HCT116 (cell line): ENCODE results near the gene ANKRD2. TPM values are rescaled to one million over a fixed set of nuclear protein-coding genes. Genes with fewer than 3 reads are reported as not detected.

Source experiments
- ATAC-seq: fragments of 200-7000 bp; cut with Tn5 transposase; 2 replicates; pipeline ENCODE4 v1.9.1; 2020; ENCODE audit warnings: mild to moderate bottlenecking, moderate library complexity
- BruUV-seq: library from RNA; stranded (reverse); fragments of 400-500 nt; replicated peaks from 2 replicates; lab custom pipeline; 2021; lab: Mats Ljungman, UMichigan
- CTCF ChIA-PET: fragments of 300-600 bp; sonication (Branson Sonifier 250); formaldehyde crosslinking; loops from one replicate; lab custom pipeline; 2021; ENCODE audit warnings: antibody characterized with exemption; lab: Charles Lee
- POLR2A ChIA-PET: fragments of 300-600, 350-600 bp; sonication (Branson Sonifier 250); formaldehyde crosslinking; loops from one replicate; lab custom pipeline; 2021; ENCODE audit warnings: antibody characterized with exemption; lab: Charles Lee
- RAD21 ChIA-PET, 2 experiments: fragments of 300-600 bp; sonication (Branson Sonifier 250); formaldehyde crosslinking; loops; one replicate each; lab custom pipeline; 2023; ENCODE audit warnings: low total read pairs in 2 of 2; ENCODE audit not compliant: uncharacterized antibody in 2 of 2, unreplicated experiment in 2 of 2, low non-redundant PET in 1 of 2; lab: Charles Lee
- DNase-seq: peaks from one replicate; pipeline ENCODE4 v3.0.0-alpha.2; 2010; ENCODE audit warnings: low read depth, low spot score
- H2AFZ ChIP-seq: fragments of 200-600 bp; shearing (Covaris generic), sonication (generic); 2 replicates; pipeline ENCODE4 v1.6.1; 2017; ENCODE audit warnings: low read depth, mixed run types, mixed read lengths, antibody characterized with exemption, low read length; ENCODE audit not compliant: poor library complexity, severe bottlenecking
- H3K27ac ChIP-seq: 2 replicates; pipeline ENCODE4 v1.5.1; 2012; ENCODE audit warnings: low read depth, low read length
- H3K27me3 ChIP-seq: fragments of 200-600 bp; sonication (generic); 2 replicates; pipeline ENCODE4 v1.6.1; 2016; ENCODE audit warnings: mixed run types, low read length, mixed read lengths; ENCODE audit not compliant: insufficient read depth
- H3K36me3 ChIP-seq, 2 experiments: fragments of 200-500 bp in 1 of 2; fragments of 200-600 bp in 1 of 2; sonication (Bioruptor generic) in 1 of 2; sonication (generic) in 1 of 2; 2 replicates each; pipeline versions ENCODE4 v1.5.1 to v1.6.1; 2014 to 2016; ENCODE audit warnings: low read length in 2 of 2, inconsistent platforms in 1 of 2, mixed read lengths in 1 of 2, mixed run types in 1 of 2; ENCODE audit not compliant: insufficient read depth in 2 of 2, control insufficient read depth in 1 of 2
- H3K4me1 ChIP-seq, 2 experiments: fragments of 200-600 bp in 1 of 2; sonication (generic) in 1 of 2; 2 replicates each; pipeline versions ENCODE4 v1.5.1 to v1.6.1; 2012 to 2017; ENCODE audit warnings: low read length in 2 of 2, inconsistent platforms in 1 of 2, mild to moderate bottlenecking in 1 of 2, mixed read lengths in 1 of 2, mixed run types in 1 of 2, moderate library complexity in 1 of 2; ENCODE audit not compliant: insufficient read depth in 2 of 2, control insufficient read depth in 1 of 2
- H3K4me2 ChIP-seq: fragments of 200-600 bp; sonication (generic); 2 replicates; pipeline ENCODE4 v1.6.1; 2017; ENCODE audit warnings: mixed run types, low read length, mixed read lengths
- H3K4me3 ChIP-seq, 2 experiments: fragments of 200-600 bp in 1 of 2; sonication (generic) in 1 of 2; replicated peaks in 1 of 2; 2 replicates each; pipeline ENCODE4 v1.5.1; 2011 to 2016; ENCODE audit warnings: low read length in 2 of 2, control low read depth in 1 of 2, low read depth in 1 of 2, mild to moderate bottlenecking in 1 of 2, mixed read lengths in 1 of 2, mixed run types in 1 of 2
- H3K79me2 ChIP-seq: fragments of 200-600 bp; sonication (generic); 2 replicates; pipeline ENCODE4 v1.6.1; 2017; ENCODE audit warnings: mild to moderate bottlenecking, mixed run types, low read length, moderate library complexity, mixed read lengths; ENCODE audit not compliant: insufficient read depth
- H3K9ac ChIP-seq: fragments of 200-600 bp; sonication (generic); 2 replicates; pipeline ENCODE4 v1.6.1; 2016; ENCODE audit warnings: low read length, mixed read lengths
- H3K9me2 ChIP-seq: fragments of 200-600 bp; sonication (generic), shearing (Covaris generic); 2 replicates; pipeline ENCODE4 v1.6.1; 2017; ENCODE audit warnings: mixed run types, mild to moderate bottlenecking, moderate library complexity; ENCODE audit not compliant: insufficient read depth
- H3K9me3 ChIP-seq, 2 experiments: fragments of 200-500 bp in 1 of 2; fragments of 200-600 bp in 1 of 2; sonication (Bioruptor generic) in 1 of 2; sonication (generic) in 1 of 2; 2 replicates each; pipeline ENCODE4 v1.6.1; 2014 to 2017; ENCODE audit warnings: low read length in 2 of 2, mixed read lengths in 2 of 2, inconsistent platforms in 1 of 2, low read depth in 1 of 2, mild to moderate bottlenecking in 1 of 2, mixed run types in 1 of 2, moderate library complexity in 1 of 2; ENCODE audit not compliant: control insufficient read depth in 1 of 2, insufficient read depth in 1 of 2
- H4K20me1 ChIP-seq: fragments of 200-600 bp; sonication (generic), shearing (Covaris generic); 2 replicates; pipeline ENCODE4 v1.6.1; 2017; ENCODE audit warnings: mixed run types, mild to moderate bottlenecking, moderate library complexity; ENCODE audit not compliant: insufficient read depth
- ATF3 ChIP-seq: IDR thresholded peaks from 2 replicates; pipeline ENCODE4 v1.6.1; 2012
- CBX3 ChIP-seq: IDR thresholded peaks from 2 replicates; pipeline ENCODE4 v1.6.1; 2012; ENCODE audit warnings: low read depth
- CEBPB ChIP-seq: IDR thresholded peaks from 2 replicates; pipeline ENCODE4 v1.6.1; 2012; ENCODE audit warnings: low read depth
- EGR1 ChIP-seq: IDR thresholded peaks from 2 replicates; pipeline ENCODE4 v1.6.1; 2012; ENCODE audit warnings: low read depth
- ELF1 ChIP-seq: IDR thresholded peaks from 2 replicates; pipeline ENCODE4 v1.6.1; 2012; ENCODE audit warnings: low read depth, borderline replicate concordance
- EZH2 ChIP-seq: fragments of 200-600 bp; sonication (generic); IDR thresholded peaks from 2 replicates; pipeline ENCODE4 v1.6.1; 2017; ENCODE audit warnings: antibody characterized with exemption, mixed run types
- POLR2A ChIP-seq: IDR thresholded peaks from 2 replicates; pipeline ENCODE4 v1.7.0; 2011; ENCODE audit warnings: borderline replicate concordance; ENCODE audit not compliant: insufficient read depth, insufficient read length; ENCODE audit errors: extremely low read depth
- RAD21 ChIP-seq: IDR thresholded peaks from 2 replicates; pipeline ENCODE4 v1.6.1; 2012; ENCODE audit warnings: low read depth, mild to moderate bottlenecking
- SIN3A ChIP-seq: IDR thresholded peaks from 2 replicates; pipeline ENCODE4 v1.6.1; 2012; ENCODE audit warnings: low read depth
- SP1 ChIP-seq: IDR thresholded peaks from 2 replicates; pipeline ENCODE4 v1.6.1; 2012; ENCODE audit warnings: low read depth
- SRF ChIP-seq: IDR thresholded peaks from 2 replicates; pipeline ENCODE4 v1.6.1; 2012; ENCODE audit warnings: low read depth
- TCF7L2 ChIP-seq: IDR thresholded peaks from 2 replicates; pipeline ENCODE4 v1.7.0; 2011; ENCODE audit warnings: borderline replicate concordance, inconsistent platforms; ENCODE audit not compliant: insufficient read depth, insufficient read length; ENCODE audit errors: extremely low read depth
- YY1 ChIP-seq: IDR thresholded peaks from 2 replicates; pipeline ENCODE4 v1.6.1; 2011; ENCODE audit warnings: low read length, low read depth, moderate library complexity, mild to moderate bottlenecking; ENCODE audit not compliant: insufficient replicate concordance; ENCODE audit errors: extremely low read depth
- ZBTB33 ChIP-seq: IDR thresholded peaks from 2 replicates; pipeline ENCODE4 v1.6.1; 2011; ENCODE audit warnings: mild to moderate bottlenecking, low read length, moderate library complexity; ENCODE audit not compliant: insufficient replicate concordance; ENCODE audit errors: extremely low read depth
- ZNF274 ChIP-seq: fragments of 200-500 bp; sonication (Bioruptor generic); IDR thresholded peaks from 2 replicates; pipeline ENCODE4 v1.6.1; 2014; ENCODE audit warnings: mild to moderate bottlenecking, low read depth, low read length, inconsistent platforms
- intact Hi-C: fragments of 100-400 bp; cut with micrococcal nuclease; formaldehyde crosslinking; loops from 2 replicates; pipeline ENCODE4 v1.10.0; 2022
- total RNA-seq: library from RNA; stranded (reverse); gene quantifications from one replicate; pipeline ENCODE4 v1.2.1, GENCODE V29; 2021; ENCODE audit not compliant: unreplicated experiment
- TF ChIP-seq, protein P1 (sequence below), 3 experiments: fragments of 200-600 bp in 1 of 3; sonication (generic) in 1 of 3; IDR thresholded peaks in 2 of 3; conservative IDR thresholded peaks in 1 of 3; 2 replicates each; pipeline ENCODE4 v1.5.1; 2012 to 2017; ENCODE audit warnings: low read depth in 2 of 3, low read length in 2 of 3, antibody characterized with exemption in 1 of 3, borderline replicate concordance in 1 of 3, control low read depth in 1 of 3, mild to moderate bottlenecking in 1 of 3, mixed read lengths in 1 of 3, mixed run types in 1 of 3, moderate library complexity in 1 of 3; ENCODE audit not compliant: insufficient read depth in 1 of 3
- TF ChIP-seq, protein P2 (sequence below): IDR thresholded peaks from 2 replicates; pipeline ENCODE4 v1.6.1; 2012
- TF ChIP-seq, protein P3 (sequence below): IDR thresholded peaks from 2 replicates; pipeline ENCODE4 v1.6.1; 2012; ENCODE audit warnings: low read depth

The ANKRD2 gene
- total RNA-seq, 1 experiment from 2014 or later, result 0.15 TPM

DNA sequence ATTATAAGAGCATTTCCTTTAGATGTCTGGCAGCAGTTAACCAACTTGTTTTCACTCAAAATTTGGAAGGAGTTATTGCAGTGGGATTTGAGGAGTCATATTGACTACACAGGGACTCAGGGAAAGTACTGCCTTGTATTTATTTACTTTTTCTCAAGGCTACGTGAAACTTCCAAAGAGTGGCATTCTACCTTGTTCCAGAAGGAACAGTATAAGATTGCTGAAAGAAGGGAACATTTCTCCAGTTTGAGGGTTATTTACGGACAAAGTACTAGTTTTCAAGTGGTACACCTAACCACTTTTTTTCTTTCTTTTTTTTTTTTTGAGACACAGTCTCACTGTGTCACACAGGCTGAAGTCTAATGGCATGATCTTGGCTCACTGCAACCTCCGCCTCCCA is 55.6 kb downstream of the ANKRD2 start (continued):
- TF ChIP-seq ZBTB33, result no peak

DNA sequence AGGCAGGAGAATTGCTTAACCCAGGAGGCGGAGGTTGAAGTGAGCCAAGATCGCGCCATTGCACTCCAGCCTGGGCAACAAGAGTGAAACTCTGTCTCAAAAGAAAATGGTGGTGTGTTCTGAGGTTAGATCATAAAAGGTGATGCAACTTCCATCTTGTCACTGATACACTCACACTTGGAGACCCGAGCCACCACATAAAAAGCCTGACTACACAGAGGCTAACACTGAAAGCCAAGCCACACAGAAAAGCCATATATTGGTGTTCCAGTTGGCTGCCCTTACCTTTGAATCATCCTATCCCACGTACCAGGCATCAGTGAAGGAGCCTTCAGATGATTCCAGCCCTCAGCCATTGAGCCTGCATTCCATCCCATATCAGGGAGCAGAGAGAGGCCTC is 56.7 kb downstream of the ANKRD2 start:
- no peaks in the 10 kb centered on the region for H4K20me1 ChIP-seq
- no peaks in the 10 kb centered on the region for H3K36me3 ChIP-seq
- H3K79me2 ChIP-seq, result peaks cover 6% of the 10 kb centered on the region; the same call in 1 of the 2 replicates
- H3K9me2 ChIP-seq, result no peaks in the 10 kb centered on the region
- peaks cover 0 to 25% of the 10 kb centered on the region in 2 experiments; a peak in 3 of 4 replicates for H3K4me1 ChIP-seq
- ChIA-PET RAD21 (no interaction called here), CTCF (no interaction called here), POLR2A (no interaction called here)
- intact Hi-C loops, result no loop called here
- H3K27me3 ChIP-seq, result no peaks in the 10 kb centered on the region
- H3K4me2 ChIP-seq, result no peak overlapping the region
- H3K9me3 ChIP-seq, result no peaks in the 10 kb centered on the region
- DNase-seq, result no peak
- no peak overlapping the region for H3K4me3 ChIP-seq
- no peak overlapping the region for H3K27ac ChIP-seq
- no peak for ATAC-seq
- no peak for TF ChIP-seq SRF
- TF ChIP-seq EGR1, result no peak
- TF ChIP-seq POLR2A, result no peak
- TF ChIP-seq CBX3, result no peak
- TF ChIP-seq TCF7L2, result no peak
- no peak for TF ChIP-seq SP1
- TF ChIP-seq ELF1, result no peak
- no peak for TF ChIP-seq EZH2
- TF ChIP-seq ZNF274, result no peak
- no peak for TF ChIP-seq CEBPB
- TF ChIP-seq, protein P1, sequence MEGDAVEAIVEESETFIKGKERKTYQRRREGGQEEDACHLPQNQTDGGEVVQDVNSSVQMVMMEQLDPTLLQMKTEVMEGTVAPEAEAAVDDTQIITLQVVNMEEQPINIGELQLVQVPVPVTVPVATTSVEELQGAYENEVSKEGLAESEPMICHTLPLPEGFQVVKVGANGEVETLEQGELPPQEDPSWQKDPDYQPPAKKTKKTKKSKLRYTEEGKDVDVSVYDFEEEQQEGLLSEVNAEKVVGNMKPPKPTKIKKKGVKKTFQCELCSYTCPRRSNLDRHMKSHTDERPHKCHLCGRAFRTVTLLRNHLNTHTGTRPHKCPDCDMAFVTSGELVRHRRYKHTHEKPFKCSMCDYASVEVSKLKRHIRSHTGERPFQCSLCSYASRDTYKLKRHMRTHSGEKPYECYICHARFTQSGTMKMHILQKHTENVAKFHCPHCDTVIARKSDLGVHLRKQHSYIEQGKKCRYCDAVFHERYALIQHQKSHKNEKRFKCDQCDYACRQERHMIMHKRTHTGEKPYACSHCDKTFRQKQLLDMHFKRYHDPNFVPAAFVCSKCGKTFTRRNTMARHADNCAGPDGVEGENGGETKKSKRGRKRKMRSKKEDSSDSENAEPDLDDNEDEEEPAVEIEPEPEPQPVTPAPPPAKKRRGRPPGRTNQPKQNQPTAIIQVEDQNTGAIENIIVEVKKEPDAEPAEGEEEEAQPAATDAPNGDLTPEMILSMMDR (IDR thresholded peaks at IDR 0.05 in 2 of 3, conservative IDR thresholded peaks at IDR 0.05 in 1 of 3; ENCODE audit: borderline replicate concordance in 1 of 3, insufficient read depth in 1 of 3, low read depth in 2 of 3, low read length in 2 of 3), result no peak
- TF ChIP-seq, protein P2, sequence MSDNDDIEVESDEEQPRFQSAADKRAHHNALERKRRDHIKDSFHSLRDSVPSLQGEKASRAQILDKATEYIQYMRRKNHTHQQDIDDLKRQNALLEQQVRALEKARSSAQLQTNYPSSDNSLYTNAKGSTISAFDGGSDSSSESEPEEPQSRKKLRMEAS, result no peak
- TF ChIP-seq, protein P3, sequence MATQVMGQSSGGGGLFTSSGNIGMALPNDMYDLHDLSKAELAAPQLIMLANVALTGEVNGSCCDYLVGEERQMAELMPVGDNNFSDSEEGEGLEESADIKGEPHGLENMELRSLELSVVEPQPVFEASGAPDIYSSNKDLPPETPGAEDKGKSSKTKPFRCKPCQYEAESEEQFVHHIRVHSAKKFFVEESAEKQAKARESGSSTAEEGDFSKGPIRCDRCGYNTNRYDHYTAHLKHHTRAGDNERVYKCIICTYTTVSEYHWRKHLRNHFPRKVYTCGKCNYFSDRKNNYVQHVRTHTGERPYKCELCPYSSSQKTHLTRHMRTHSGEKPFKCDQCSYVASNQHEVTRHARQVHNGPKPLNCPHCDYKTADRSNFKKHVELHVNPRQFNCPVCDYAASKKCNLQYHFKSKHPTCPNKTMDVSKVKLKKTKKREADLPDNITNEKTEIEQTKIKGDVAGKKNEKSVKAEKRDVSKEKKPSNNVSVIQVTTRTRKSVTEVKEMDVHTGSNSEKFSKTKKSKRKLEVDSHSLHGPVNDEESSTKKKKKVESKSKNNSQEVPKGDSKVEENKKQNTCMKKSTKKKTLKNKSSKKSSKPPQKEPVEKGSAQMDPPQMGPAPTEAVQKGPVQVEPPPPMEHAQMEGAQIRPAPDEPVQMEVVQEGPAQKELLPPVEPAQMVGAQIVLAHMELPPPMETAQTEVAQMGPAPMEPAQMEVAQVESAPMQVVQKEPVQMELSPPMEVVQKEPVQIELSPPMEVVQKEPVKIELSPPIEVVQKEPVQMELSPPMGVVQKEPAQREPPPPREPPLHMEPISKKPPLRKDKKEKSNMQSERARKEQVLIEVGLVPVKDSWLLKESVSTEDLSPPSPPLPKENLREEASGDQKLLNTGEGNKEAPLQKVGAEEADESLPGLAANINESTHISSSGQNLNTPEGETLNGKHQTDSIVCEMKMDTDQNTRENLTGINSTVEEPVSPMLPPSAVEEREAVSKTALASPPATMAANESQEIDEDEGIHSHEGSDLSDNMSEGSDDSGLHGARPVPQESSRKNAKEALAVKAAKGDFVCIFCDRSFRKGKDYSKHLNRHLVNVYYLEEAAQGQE, result no peak
- TF ChIP-seq SIN3A, result no peak
- TF ChIP-seq RAD21, result no peak
- TF ChIP-seq ATF3, result no peak
- TF ChIP-seq YY1, result no peak
- no peak overlapping the region for H2AFZ ChIP-seq
- H3K9ac ChIP-seq, result no peak overlapping the region
- BruUV-seq, result no TSS peak
